Mucosa of stomach (tissue), 1 donor: Measurements from ENCODE around the gene KCNG4.

Experiments
- H3K27me3 ChIP-seq: one replicate; pipeline ENCODE4 v1.7.0; 2013; ENCODE audit warnings: mild to moderate bottlenecking, low read length; ENCODE audit not compliant: control insufficient read depth, insufficient read depth
- H3K36me3 ChIP-seq: one replicate; pipeline ENCODE4 v1.7.0; 2013; ENCODE audit warnings: low read length; ENCODE audit not compliant: control insufficient read depth, insufficient read depth
- H3K4me1 ChIP-seq: one replicate; pipeline ENCODE4 v1.7.0; 2013; ENCODE audit warnings: mild to moderate bottlenecking, low read length; ENCODE audit not compliant: control insufficient read depth, insufficient read depth
- H3K4me3 ChIP-seq: one replicate; pipeline ENCODE4 v1.7.0; 2013; ENCODE audit warnings: low read length
- H3K9ac ChIP-seq: one replicate; pipeline ENCODE4 v1.7.0; 2013; ENCODE audit warnings: mild to moderate bottlenecking, low read length, moderate library complexity
- H3K9me3 ChIP-seq: one replicate; pipeline ENCODE4 v1.7.0; 2013; ENCODE audit warnings: mild to moderate bottlenecking, low read length, moderate library complexity; ENCODE audit not compliant: control insufficient read depth
- donor health status: Pancreatic carcinoma.

KCNG4 gene

GRCh38 chr16:84176192-84177053 lies 63.4 kb downstream of the KCNG4 start:
- Histone ChIP-seq H3K9me3 (no peaks in the 10 kb centered on the region), H3K4me1 (peaks cover 18% of the 10 kb centered on the region), H3K9ac (no peak overlapping the region), H3K4me3 (no peak overlapping the region), H3K27me3 (peaks cover 4% of the 10 kb centered on the region), H3K36me3 (no peaks in the 10 kb centered on the region)

GRCh38 chr16:84175350-84176081 lies 64.3 kb downstream of the KCNG4 start:
- Histone ChIP-seq H3K36me3 (no peaks in the 10 kb centered on the region), H3K27me3 (peaks cover 4% of the 10 kb centered on the region), H3K9me3 (no peaks in the 10 kb centered on the region), H3K9ac (no peak overlapping the region), H3K4me1 (peaks cover 18% of the 10 kb centered on the region), H3K4me3 (no peak overlapping the region)

GRCh38 chr16:84174396-84174795 lies 65.4 kb downstream of the KCNG4 start:
- H3K27me3 ChIP-seq = peaks cover 4% of the 10 kb centered on the region
- H3K4me1 ChIP-seq = peaks cover 18% of the 10 kb centered on the region
- H3K9me3 ChIP-seq = no peaks in the 10 kb centered on the region
- no peak overlapping the region for H3K9ac ChIP-seq
- no peak overlapping the region for H3K4me3 ChIP-seq
- H3K36me3 ChIP-seq = no peaks in the 10 kb centered on the region

- Histone ChIP-seq H3K9me3 (no peaks in the 10 kb centered on the region), H3K4me1 (no peaks in the 10 kb centered on the region), H3K4me3 (no peak overlapping the region), H3K27me3 (peaks cover 5% of the 10 kb centered on the region), H3K9ac (no peak overlapping the region), H3K36me3 (no peaks in the 10 kb centered on the region)
Measured at GRCh38 chr16:84169765-84170310, 70.0 kb downstream of the KCNG4 start.
